ENCODE data around the gene ABLIM2.

- TF ChIP-seq CTCF (conservative IDR thresholded peaks at IDR 0.05 in 1 of 2, IDR thresholded peaks at IDR 0.05 in 1 of 2; ENCODE audit: extremely low read depth in 1 of 2, insufficient read depth in 1 of 2, low read depth in 1 of 2, low read length in 2 of 2) (no peak), EZH2 (IDR thresholded peaks at IDR 0.05; ENCODE audit: borderline replicate concordance, low read length) (no peak)
These were observed 53.1 kb downstream of the ABLIM2 start for GRCh38 chr4:8105306-8106100.

Data from mammary epithelial cell (primary cell).